Liver (tissue), 9 donors: Measurements from ENCODE around the gene ARHGAP36. TPM values are rescaled to one million over a fixed set of nuclear protein-coding genes. Genes with fewer than 3 reads are reported as not detected.

Experiments used
- DNase-seq: peaks from one replicate; pipeline ENCODE4 v3.0.0-alpha.2; 2017; ENCODE audit warnings: low spot score
- H3K27ac ChIP-seq, 2 donors: one replicate each; pipeline ENCODE4 v1.7.0; 2013; ENCODE audit warnings: inconsistent platforms in 2 of 2, low read length in 2 of 2, control low read depth in 1 of 2, low read depth in 1 of 2, mild to moderate bottlenecking in 1 of 2
- H3K27me3 ChIP-seq, 4 donors: one replicate each; pipeline versions ENCODE4 v1.6.1 to v1.7.0; 2013; ENCODE audit warnings: low read length in 3 of 4, inconsistent platforms in 1 of 4, mild to moderate bottlenecking in 1 of 4, moderate library complexity in 1 of 4; ENCODE audit not compliant: control insufficient read depth in 4 of 4, insufficient read depth in 4 of 4
- H3K36me3 ChIP-seq, 4 donors: one replicate each; pipeline versions ENCODE4 v1.6.1 to v1.7.0; 2013; ENCODE audit warnings: low read length in 3 of 4, mild to moderate bottlenecking in 3 of 4, low read depth in 1 of 4, moderate library complexity in 1 of 4; ENCODE audit not compliant: control insufficient read depth in 4 of 4, insufficient read depth in 3 of 4
- H3K4me1 ChIP-seq, 4 donors: one replicate each; pipeline versions ENCODE4 v1.6.1 to v1.7.0; 2013; ENCODE audit warnings: low read length in 3 of 4, mild to moderate bottlenecking in 3 of 4, moderate library complexity in 1 of 4; ENCODE audit not compliant: control insufficient read depth in 4 of 4, insufficient read depth in 4 of 4
- H3K4me3 ChIP-seq, 3 donors: one replicate each; pipeline versions ENCODE4 v1.6.1 to v1.7.0; 2013; ENCODE audit warnings: low read length in 3 of 3, control low read depth in 1 of 3, low read depth in 1 of 3, mild to moderate bottlenecking in 1 of 3
- H3K9ac ChIP-seq, 2 donors: one replicate each; pipeline ENCODE4 v1.7.0; 2013; ENCODE audit warnings: low read length in 2 of 2, mild to moderate bottlenecking in 2 of 2, moderate library complexity in 2 of 2, control low read depth in 1 of 2, low read depth in 1 of 2
- H3K9me3 ChIP-seq, 4 donors: one replicate each; pipeline versions ENCODE4 v1.6.1 to v1.7.0; 2013; ENCODE audit warnings: low read length in 3 of 4; ENCODE audit not compliant: control insufficient read depth in 4 of 4
- FOXA1 ChIP-seq: IDR thresholded peaks from 2 replicates; pipeline ENCODE4 v1.6.1; 2016; ENCODE audit warnings: antibody characterized with exemption
- FOXA2 ChIP-seq: IDR thresholded peaks from 2 replicates; pipeline ENCODE4 v1.6.1; 2016; ENCODE audit warnings: antibody characterized with exemption
- GABPA ChIP-seq, 2 donors: IDR thresholded peaks in 1 of 2; conservative IDR thresholded peaks in 1 of 2; 2 replicates each; pipeline ENCODE4 v1.6.1; 2016; ENCODE audit warnings: antibody characterized with exemption in 2 of 2, mild to moderate bottlenecking in 1 of 2, moderate library complexity in 1 of 2
- HNF4A ChIP-seq, 2 donors: conservative IDR thresholded peaks; 2 replicates each; pipeline ENCODE4 v1.6.1; 2016; ENCODE audit warnings: antibody characterized with exemption in 2 of 2, mild to moderate bottlenecking in 2 of 2
- HNF4G ChIP-seq: IDR thresholded peaks from 2 replicates; pipeline ENCODE4 v1.6.1; 2016; ENCODE audit warnings: antibody characterized with exemption
- JUND ChIP-seq, 2 donors: IDR thresholded peaks; 2 replicates each; pipeline ENCODE4 v1.6.1; 2016; ENCODE audit warnings: antibody characterized with exemption in 2 of 2
- MAX ChIP-seq: IDR thresholded peaks from 2 replicates; pipeline ENCODE4 v1.6.1; 2016; ENCODE audit warnings: antibody characterized with exemption
- NR2F2 ChIP-seq: IDR thresholded peaks from 2 replicates; pipeline ENCODE4 v1.6.1; 2016; ENCODE audit warnings: antibody characterized with exemption
- RAD21 ChIP-seq, 2 donors: IDR thresholded peaks; 2 replicates each; pipeline ENCODE4 v1.6.1; 2016; ENCODE audit warnings: antibody characterized with exemption in 2 of 2, mild to moderate bottlenecking in 2 of 2
- RXRA ChIP-seq, 2 donors: IDR thresholded peaks; 2 replicates each; pipeline ENCODE4 v1.6.1; 2017 to 2018; ENCODE audit warnings: antibody characterized with exemption in 2 of 2, mild to moderate bottlenecking in 1 of 2
- SP1 ChIP-seq: IDR thresholded peaks from 2 replicates; pipeline ENCODE4 v1.6.1; 2018; ENCODE audit warnings: antibody characterized with exemption, mild to moderate bottlenecking
- YY1 ChIP-seq: IDR thresholded peaks from 2 replicates; pipeline ENCODE4 v1.6.1; 2016; ENCODE audit warnings: antibody characterized with exemption, mild to moderate bottlenecking
- WGBS: extraction: QIAGEN DNeasy Blood & Tissue Kit; methylation state at CpG from one replicate; pipeline ENCODE4 v1.1.7; 2013; 5-methylcytosine and 5-hydroxymethylcytosine counted together
- polyA plus RNA-seq, 2 donors: library from polyadenylated mRNA; stranded (reverse) in 1 of 2; unstranded in 1 of 2; fragments of 200-250 nt in 1 of 2; fragments of >200 nt in 1 of 2; fragmentation: Nextera tagmentation in 1 of 2; extraction: Ambion mirVana in 1 of 2; gene quantifications; one replicate each; pipeline versions ENCODE4 v1.2.1 to v1.2.3, GENCODE V29; 2013 to 2015
- total RNA-seq, 2 donors: library from RNA; depleted of rRNA; stranded (reverse); fragments of >200 nt; gene quantifications; one replicate each; pipeline ENCODE4 v1.2.3, GENCODE V29; 2014
- TF ChIP-seq, protein P1 (sequence below): IDR thresholded peaks from 2 replicates; pipeline ENCODE4 v1.6.1; 2016; ENCODE audit warnings: antibody characterized with exemption
- TF ChIP-seq, protein P2 (sequence below): IDR thresholded peaks from 2 replicates; pipeline ENCODE4 v1.6.1; 2016; ENCODE audit warnings: antibody characterized with exemption
- TF ChIP-seq, protein P3 (sequence below): fragments of 150-350 bp; IDR thresholded peaks from 2 replicates; pipeline ENCODE4 v1.5.1; 2017; ENCODE audit warnings: improper control_type of control experiment, low read depth, low read length; ENCODE audit not compliant: missing input control
- donor health status: healthy.
- donor health status: healthy.
- donor health status: healthy.
- donor health status: healthy.
- donor health status: healthy.

Gene ARHGAP36
- total and polyA plus RNA-seq, 4 donors = not detected

DNA sequence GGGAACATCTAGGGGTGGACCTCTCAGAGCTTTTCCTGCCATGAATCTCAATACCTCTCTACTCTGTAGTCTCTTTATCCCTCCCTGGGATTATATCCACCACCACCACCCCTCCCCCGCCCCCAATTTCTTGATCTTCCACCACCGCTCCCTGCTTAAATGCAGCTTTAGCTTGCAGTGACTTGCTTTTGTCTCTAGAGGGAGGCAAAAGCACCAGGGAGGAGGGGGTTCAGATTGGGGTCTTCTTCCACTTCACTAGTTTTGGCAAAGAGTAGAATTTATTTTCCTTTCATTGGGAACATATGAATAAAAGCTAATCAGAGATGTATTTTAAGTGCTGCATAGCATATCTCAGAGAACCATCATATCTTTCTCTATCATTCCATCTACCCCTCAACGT lies 5.5 kb downstream of the ARHGAP36 start:
- Histone ChIP-seq H3K4me3 (no peak overlapping the region), H3K4me1 (peaks cover 0 to 4% (median 0%) of the 10 kb centered on the region in 4 donors), H3K27me3 (peaks cover 0 to 6% (median under 1%) of the 10 kb centered on the region in 4 donors), H3K9ac (no peak overlapping the region), H3K36me3 (no peaks in the 10 kb centered on the region), H3K9me3 (no peaks in the 10 kb centered on the region), H3K27ac (no peak overlapping the region)
- 30% methylated on average over 3 of the region's 3 CpGs for WGBS
- TF ChIP-seq, protein P1, sequence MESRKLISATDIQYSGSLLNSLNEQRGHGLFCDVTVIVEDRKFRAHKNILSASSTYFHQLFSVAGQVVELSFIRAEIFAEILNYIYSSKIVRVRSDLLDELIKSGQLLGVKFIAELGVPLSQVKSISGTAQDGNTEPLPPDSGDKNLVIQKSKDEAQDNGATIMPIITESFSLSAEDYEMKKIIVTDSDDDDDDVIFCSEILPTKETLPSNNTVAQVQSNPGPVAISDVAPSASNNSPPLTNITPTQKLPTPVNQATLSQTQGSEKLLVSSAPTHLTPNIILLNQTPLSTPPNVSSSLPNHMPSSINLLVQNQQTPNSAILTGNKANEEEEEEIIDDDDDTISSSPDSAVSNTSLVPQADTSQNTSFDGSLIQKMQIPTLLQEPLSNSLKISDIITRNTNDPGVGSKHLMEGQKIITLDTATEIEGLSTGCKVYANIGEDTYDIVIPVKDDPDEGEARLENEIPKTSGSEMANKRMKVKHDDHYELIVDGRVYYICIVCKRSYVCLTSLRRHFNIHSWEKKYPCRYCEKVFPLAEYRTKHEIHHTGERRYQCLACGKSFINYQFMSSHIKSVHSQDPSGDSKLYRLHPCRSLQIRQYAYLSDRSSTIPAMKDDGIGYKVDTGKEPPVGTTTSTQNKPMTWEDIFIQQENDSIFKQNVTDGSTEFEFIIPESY = no peak
- TF ChIP-seq YY1 = no peak
- no peak for DNase-seq

- 59% methylated on average over 3 of the region's 3 CpGs for WGBS
- Histone ChIP-seq H3K9me3 (no peaks in the 10 kb centered on the region), H3K36me3 (no peaks in the 10 kb centered on the region), H3K9ac (no peak overlapping the region), H3K4me3 (no peak overlapping the region), H3K27me3 (peaks cover 0 to 6% (median under 1%) of the 10 kb centered on the region in 4 donors), H3K4me1 (peaks cover 0 to 4% (median 0%) of the 10 kb centered on the region in 4 donors), H3K27ac (no peak overlapping the region)
- DNase-seq = no peak
- TF ChIP-seq, protein P2, sequence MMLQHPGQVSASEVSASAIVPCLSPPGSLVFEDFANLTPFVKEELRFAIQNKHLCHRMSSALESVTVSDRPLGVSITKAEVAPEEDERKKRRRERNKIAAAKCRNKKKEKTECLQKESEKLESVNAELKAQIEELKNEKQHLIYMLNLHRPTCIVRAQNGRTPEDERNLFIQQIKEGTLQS = no peak
- TF ChIP-seq GABPA (IDR thresholded peaks at IDR 0.05 in 1 of 2, conservative IDR thresholded peaks at IDR 0.05 in 1 of 2) (no peak), RXRA (IDR thresholded peaks at IDR 0.05) (no peak), JUND (IDR thresholded peaks at IDR 0.05) (no peak), NR2F2 (no peak), HNF4G (no peak), FOXA2 (no peak), SP1 (no peak), MAX (no peak), HNF4A (conservative IDR thresholded peaks at IDR 0.05) (no peak), RAD21 (IDR thresholded peaks at IDR 0.05) (no peak), FOXA1 (no peak)
- TF ChIP-seq, protein P1 = no peak
- TF ChIP-seq, protein P3, sequence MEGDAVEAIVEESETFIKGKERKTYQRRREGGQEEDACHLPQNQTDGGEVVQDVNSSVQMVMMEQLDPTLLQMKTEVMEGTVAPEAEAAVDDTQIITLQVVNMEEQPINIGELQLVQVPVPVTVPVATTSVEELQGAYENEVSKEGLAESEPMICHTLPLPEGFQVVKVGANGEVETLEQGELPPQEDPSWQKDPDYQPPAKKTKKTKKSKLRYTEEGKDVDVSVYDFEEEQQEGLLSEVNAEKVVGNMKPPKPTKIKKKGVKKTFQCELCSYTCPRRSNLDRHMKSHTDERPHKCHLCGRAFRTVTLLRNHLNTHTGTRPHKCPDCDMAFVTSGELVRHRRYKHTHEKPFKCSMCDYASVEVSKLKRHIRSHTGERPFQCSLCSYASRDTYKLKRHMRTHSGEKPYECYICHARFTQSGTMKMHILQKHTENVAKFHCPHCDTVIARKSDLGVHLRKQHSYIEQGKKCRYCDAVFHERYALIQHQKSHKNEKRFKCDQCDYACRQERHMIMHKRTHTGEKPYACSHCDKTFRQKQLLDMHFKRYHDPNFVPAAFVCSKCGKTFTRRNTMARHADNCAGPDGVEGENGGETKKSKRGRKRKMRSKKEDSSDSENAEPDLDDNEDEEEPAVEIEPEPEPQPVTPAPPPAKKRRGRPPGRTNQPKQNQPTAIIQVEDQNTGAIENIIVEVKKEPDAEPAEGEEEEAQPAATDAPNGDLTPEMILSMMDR = no peak
Observed at GRCh38 chrX:131066237-131066636, 8.1 kb downstream of the ARHGAP36 start.
